PC-9 (cell line): Measurements from ENCODE around the gene RC3H2. TPM values are rescaled to one million over a fixed set of nuclear protein-coding genes. Genes with fewer than 3 reads are reported as not detected.

Experiments used
- BruUV-seq: library from RNA; stranded (reverse); fragments of 400-500 nt; replicated peaks from 2 replicates; lab custom pipeline; 2021; lab: Mats Ljungman, UMichigan
- CTCF ChIA-PET: fragments of 300-600 bp; sonication (Branson Sonifier 250); formaldehyde crosslinking; loops from one replicate; lab custom pipeline; 2022; ENCODE audit warnings: antibody characterized with exemption; lab: Charles Lee
- POLR2A ChIA-PET: fragments of 300-600 bp; sonication (Branson Sonifier 250); formaldehyde crosslinking; loops from one replicate; lab custom pipeline; 2022; ENCODE audit warnings: antibody characterized with exemption; ENCODE audit not compliant: unreplicated experiment; lab: Charles Lee
- DNase-seq, 2 experiments: peaks; one replicate each; pipeline versions ENCODE4 v3.0.0 to v3.0.0-alpha.2; 2015 to 2022; ENCODE audit warnings: mixed read lengths in 1 of 2
- H2AFZ ChIP-seq: fragments of 200-600 bp; sonication (generic); 2 replicates; pipeline ENCODE4 v1.8.1; 2017; ENCODE audit warnings: antibody characterized with exemption
- H3F3A ChIP-seq: fragments of 200-600 bp; sonication (generic); 2 replicates; pipeline ENCODE4 v1.8.1; 2017; ENCODE audit warnings: antibody characterized with exemption, mild to moderate bottlenecking, low read depth; ENCODE audit not compliant: insufficient read depth
- H3K27ac ChIP-seq: fragments of 200-600 bp; sonication (generic); 2 replicates; pipeline ENCODE4 v1.6.1; 2016; ENCODE audit warnings: mixed run types
- H3K27me3 ChIP-seq: fragments of 200-600 bp; sonication (generic); 2 replicates; pipeline ENCODE4 v1.6.1; 2016; ENCODE audit warnings: low read depth, mixed run types; ENCODE audit not compliant: insufficient read depth
- H3K36me3 ChIP-seq: fragments of 200-600 bp; sonication (generic); 2 replicates; pipeline ENCODE4 v1.6.1; 2016; ENCODE audit warnings: low read depth, mixed run types
- H3K4me1 ChIP-seq: fragments of 200-600 bp; sonication (generic); replicated peaks from 2 replicates; pipeline ENCODE4 v1.6.1; 2016; ENCODE audit warnings: mixed run types; ENCODE audit not compliant: insufficient read depth
- H3K4me2 ChIP-seq: fragments of 200-600 bp; sonication (generic); 2 replicates; pipeline ENCODE4 v1.6.1; 2017; ENCODE audit warnings: mixed run types
- H3K4me3 ChIP-seq: fragments of 200-600 bp; sonication (generic); 2 replicates; pipeline ENCODE4 v1.6.1; 2016; ENCODE audit warnings: mixed run types
- H3K79me2 ChIP-seq: fragments of 200-600 bp; sonication (generic); 2 replicates; pipeline ENCODE4 v1.6.1; 2017; ENCODE audit warnings: low read depth, mixed run types
- H3K9me2 ChIP-seq: fragments of 200-600 bp; sonication (generic); 2 replicates; pipeline ENCODE4 v1.8.1; 2017; ENCODE audit warnings: mild to moderate bottlenecking; ENCODE audit not compliant: insufficient read depth
- H3K9me3 ChIP-seq: fragments of 200-600 bp; sonication (generic); 2 replicates; pipeline ENCODE4 v1.8.1; 2016; ENCODE audit warnings: low read depth; ENCODE audit not compliant: insufficient read depth
- H4K20me1 ChIP-seq: fragments of 200-600 bp; sonication (generic); 2 replicates; pipeline ENCODE4 v1.8.1; 2017; ENCODE audit not compliant: insufficient read depth
- EZH2 ChIP-seq: fragments of 200-600 bp; sonication (generic); IDR thresholded peaks from 2 replicates; pipeline ENCODE4 v1.8.0; 2017; ENCODE audit warnings: antibody characterized with exemption, low read depth
- intact Hi-C: fragments of 100-400 bp; cut with micrococcal nuclease; formaldehyde crosslinking; loops from one replicate; pipeline ENCODE4 v1.10.0; 2022; ENCODE audit not compliant: unreplicated experiment
- total RNA-seq: library from RNA; stranded (reverse); gene quantifications from 2 replicates; pipeline ENCODE4 v1.2.3, GENCODE V29; 2021
- TF ChIP-seq, protein P1 (sequence below): fragments of 200-600 bp; sonication (generic); conservative IDR thresholded peaks from 2 replicates; pipeline ENCODE4 v1.6.1; 2017; ENCODE audit warnings: mixed run types, antibody characterized with exemption, mild to moderate bottlenecking, moderate library complexity

RC3H2 gene
- total RNA-seq, 1 experiment from 2014 or later, result 58.8 TPM

DNA sequence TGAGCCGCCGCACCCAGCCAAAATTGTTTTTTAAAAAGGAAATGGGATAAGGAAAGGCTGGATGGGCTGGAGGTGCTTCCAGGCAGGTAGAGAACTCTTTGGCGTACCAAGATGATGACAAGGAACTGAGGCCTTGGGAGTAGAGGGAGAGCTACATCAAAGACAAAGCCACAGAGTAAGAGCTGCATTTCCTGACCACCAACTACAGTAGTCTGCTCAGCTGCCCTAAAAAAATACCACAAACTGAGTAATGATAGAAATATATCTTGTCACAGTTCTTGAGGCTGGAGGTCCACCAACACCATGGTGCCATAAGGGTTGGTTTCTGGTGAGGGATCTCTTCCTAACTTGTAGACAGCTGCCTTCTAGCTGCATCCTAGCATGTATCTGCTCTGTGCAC lies 97.0 kb downstream of the RC3H2 start:
- ChIA-PET CTCF (interaction anchor here (0.6 to 2.4 kb wide), 2 partner anchors 18 to 343 kb away, joined by 3 to 13 read pairs; no protein-coding TSS in a partner anchor), POLR2A (no interaction called here)
- intact Hi-C loops, result no loop called here
- Histone ChIP-seq H4K20me1 (no peaks in the 10 kb centered on the region), H3K4me2 (no peak overlapping the region), H3K79me2 (no peaks in the 10 kb centered on the region), H3K4me1 (peaks cover 10% of the 10 kb centered on the region), H3K4me3 (no peak overlapping the region), H3F3A (no peaks in the 10 kb centered on the region), H3K27ac (no peak overlapping the region), H3K27me3 (no peaks in the 10 kb centered on the region), H3K9me2 (no peaks in the 10 kb centered on the region), H2AFZ (no peak overlapping the region), H3K36me3 (no peaks in the 10 kb centered on the region), H3K9me3 (no peaks in the 10 kb centered on the region)
- DNase-seq, result no peak
- TF ChIP-seq, protein P1, sequence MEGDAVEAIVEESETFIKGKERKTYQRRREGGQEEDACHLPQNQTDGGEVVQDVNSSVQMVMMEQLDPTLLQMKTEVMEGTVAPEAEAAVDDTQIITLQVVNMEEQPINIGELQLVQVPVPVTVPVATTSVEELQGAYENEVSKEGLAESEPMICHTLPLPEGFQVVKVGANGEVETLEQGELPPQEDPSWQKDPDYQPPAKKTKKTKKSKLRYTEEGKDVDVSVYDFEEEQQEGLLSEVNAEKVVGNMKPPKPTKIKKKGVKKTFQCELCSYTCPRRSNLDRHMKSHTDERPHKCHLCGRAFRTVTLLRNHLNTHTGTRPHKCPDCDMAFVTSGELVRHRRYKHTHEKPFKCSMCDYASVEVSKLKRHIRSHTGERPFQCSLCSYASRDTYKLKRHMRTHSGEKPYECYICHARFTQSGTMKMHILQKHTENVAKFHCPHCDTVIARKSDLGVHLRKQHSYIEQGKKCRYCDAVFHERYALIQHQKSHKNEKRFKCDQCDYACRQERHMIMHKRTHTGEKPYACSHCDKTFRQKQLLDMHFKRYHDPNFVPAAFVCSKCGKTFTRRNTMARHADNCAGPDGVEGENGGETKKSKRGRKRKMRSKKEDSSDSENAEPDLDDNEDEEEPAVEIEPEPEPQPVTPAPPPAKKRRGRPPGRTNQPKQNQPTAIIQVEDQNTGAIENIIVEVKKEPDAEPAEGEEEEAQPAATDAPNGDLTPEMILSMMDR, result no peak
- TF ChIP-seq EZH2, result no peak
- BruUV-seq, result no TSS peak

DNA sequence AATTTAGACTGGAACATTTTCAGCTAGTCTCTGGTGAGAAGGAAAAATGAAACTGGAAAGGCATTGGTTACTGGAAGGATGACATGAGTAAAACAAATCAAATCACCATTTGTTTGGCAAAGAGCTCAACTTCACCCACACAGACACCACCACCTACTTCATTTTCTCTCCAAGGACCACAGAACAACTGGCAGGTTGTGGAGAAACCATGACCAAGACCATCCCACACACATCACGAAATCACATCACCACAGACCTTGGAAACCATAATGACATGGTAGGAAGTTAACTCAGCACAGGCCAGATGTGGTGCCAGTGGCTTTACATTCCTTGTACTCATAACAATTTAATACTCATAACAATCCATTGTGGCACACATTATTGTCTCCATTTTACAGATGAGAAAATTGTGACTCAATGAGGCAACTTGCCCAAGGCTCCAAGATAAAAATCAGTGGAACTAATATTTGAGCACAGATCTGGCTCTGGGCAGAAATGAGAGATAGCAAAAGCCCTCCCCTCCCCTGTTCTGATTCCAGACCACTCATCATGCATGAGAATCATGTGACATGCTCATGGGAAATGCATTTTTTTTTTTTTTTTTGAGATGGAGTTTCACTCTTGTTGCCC lies 97.8 kb downstream of the RC3H2 start:
- TF ChIP-seq, protein P1, result no peak
- TF ChIP-seq EZH2, result no peak
- intact Hi-C loops, result no loop called here
- no TSS peak for BruUV-seq
- Histone ChIP-seq H3K4me1 (peaks cover 10% of the 10 kb centered on the region), H3K4me3 (no peak overlapping the region), H3K4me2 (no peak overlapping the region), H3K27ac (no peak overlapping the region), H4K20me1 (no peaks in the 10 kb centered on the region), H3F3A (no peaks in the 10 kb centered on the region), H3K27me3 (no peaks in the 10 kb centered on the region), H3K9me2 (no peaks in the 10 kb centered on the region), H3K79me2 (no peaks in the 10 kb centered on the region), H2AFZ (no peak overlapping the region), H3K36me3 (no peaks in the 10 kb centered on the region), H3K9me3 (no peaks in the 10 kb centered on the region)
- POLR2A ChIA-PET, result no interaction called here
- no peak for DNase-seq
- CTCF ChIA-PET, result no interaction called here

DNA sequence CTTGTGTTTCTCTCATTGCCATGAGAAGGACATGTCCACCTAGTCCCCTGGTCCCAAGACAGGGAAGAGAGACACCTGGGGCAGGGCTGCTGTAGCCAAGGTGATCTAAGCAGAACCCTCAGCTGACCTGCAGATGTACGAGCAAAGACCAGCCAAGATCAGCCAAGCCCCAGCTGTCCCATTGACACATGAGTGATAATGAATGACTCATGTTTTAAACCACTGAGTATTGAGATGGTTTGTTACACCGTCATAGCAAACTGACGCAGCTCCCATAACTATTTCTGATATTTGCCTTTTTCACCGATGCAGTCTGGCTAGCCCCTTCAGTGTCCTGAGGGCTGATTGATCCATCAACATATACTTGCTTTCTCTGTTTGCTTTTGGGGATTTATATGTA lies 98.5 kb downstream of the RC3H2 start:
- H3K4me1 ChIP-seq, result peaks cover 10% of the 10 kb centered on the region
- BruUV-seq, result no TSS peak
- no peaks in the 10 kb centered on the region for H3K9me3 ChIP-seq
- DNase-seq, result no peak
- CTCF ChIA-PET, result no interaction called here
- no peak overlapping the region for H3K27ac ChIP-seq
- no peaks in the 10 kb centered on the region for H3K27me3 ChIP-seq
- intact Hi-C loops, result no loop called here
- no peaks in the 10 kb centered on the region for H3K36me3 ChIP-seq
- H3K4me3 ChIP-seq, result no peak overlapping the region
- no peaks in the 10 kb centered on the region for H3K9me2 ChIP-seq
- POLR2A ChIA-PET, result no interaction called here
- no peaks in the 10 kb centered on the region for H3F3A ChIP-seq
- TF ChIP-seq, protein P1, result no peak
- TF ChIP-seq EZH2, result no peak
- H3K79me2 ChIP-seq, result no peaks in the 10 kb centered on the region
- no peak overlapping the region for H3K4me2 ChIP-seq
- H2AFZ ChIP-seq, result no peak overlapping the region
- H4K20me1 ChIP-seq, result no peaks in the 10 kb centered on the region
